ENCODE data around the gene NACC2.
"Not testable (repeated sequence)": the region's sequence is repeated elsewhere in the genome, so short reads cannot be mapped to it uniquely, and the experiment has no call there.

NACC2 gene

GRCh38 chr9:136105398-136106135, 10.5 kb upstream of the NACC2 start:
- no peak for DNase-seq (ENCODE audit: low read depth)
- TF ChIP-seq CTCF (IDR thresholded peaks at IDR 0.05; ENCODE audit: control insufficient read depth, extremely low read depth, insufficient read depth), result no peak
- H3K4me3 ChIP-seq (ENCODE audit: low read depth, low read length), result no peak overlapping the region

GRCh38 chr9:136104916-136105315, 9.8 kb upstream of the NACC2 start:
- no peak for DNase-seq (ENCODE audit: low read depth)
- no peak for TF ChIP-seq CTCF (IDR thresholded peaks at IDR 0.05; ENCODE audit: control insufficient read depth, extremely low read depth, insufficient read depth)
- no peak overlapping the region for H3K4me3 ChIP-seq (ENCODE audit: low read depth, low read length)

- DNase-seq (ENCODE audit: low read depth), result no peak
- TF ChIP-seq CTCF (IDR thresholded peaks at IDR 0.05; ENCODE audit: control insufficient read depth, extremely low read depth, insufficient read depth), result no peak
- H3K4me3 ChIP-seq (ENCODE audit: low read depth, low read length), result no peak overlapping the region
Measured at GRCh38 chr9:136104488-136104800, 9.4 kb upstream of the NACC2 start.

GRCh38 chr9:136103651-136104487, 8.8 kb upstream of the NACC2 start:
- no peak overlapping the region for H3K4me3 ChIP-seq (ENCODE audit: low read depth, low read length)
- TF ChIP-seq CTCF (IDR thresholded peaks at IDR 0.05; ENCODE audit: control insufficient read depth, extremely low read depth, insufficient read depth), result no peak
- no peak for DNase-seq (ENCODE audit: low read depth)

GRCh38 chr9:136101615-136102074, 6.6 kb upstream of the NACC2 start:
- not testable (repeated sequence) for DNase-seq (ENCODE audit: low read depth); H3K4me3 ChIP-seq (ENCODE audit: low read depth, low read length)

- TF ChIP-seq CTCF (IDR thresholded peaks at IDR 0.05; ENCODE audit: control insufficient read depth, extremely low read depth, insufficient read depth), result no peak
- DNase-seq (ENCODE audit: low read depth), result no peak
- no peak overlapping the region for H3K4me3 ChIP-seq (ENCODE audit: low read depth, low read length)
Measured at GRCh38 chr9:136100700-136101614, 5.9 kb upstream of the NACC2 start.

GRCh38 chr9:136099542-136099941, 4.5 kb upstream of the NACC2 start:
- H3K4me3 ChIP-seq (ENCODE audit: low read depth, low read length), result no peak overlapping the region
- no peak for DNase-seq (ENCODE audit: low read depth)
- TF ChIP-seq CTCF (IDR thresholded peaks at IDR 0.05; ENCODE audit: control insufficient read depth, extremely low read depth, insufficient read depth), result no peak

All from LNCaP clone FGC (cell line).